Measurements from ENCODE around the gene ATP8B4. TPM values are rescaled to one million over a fixed set of nuclear protein-coding genes. Genes with fewer than 3 reads are reported as not detected.

Gene ATP8B4
- total RNA-seq, 1 experiment from 2014 or later = 0.20 TPM

DNA sequence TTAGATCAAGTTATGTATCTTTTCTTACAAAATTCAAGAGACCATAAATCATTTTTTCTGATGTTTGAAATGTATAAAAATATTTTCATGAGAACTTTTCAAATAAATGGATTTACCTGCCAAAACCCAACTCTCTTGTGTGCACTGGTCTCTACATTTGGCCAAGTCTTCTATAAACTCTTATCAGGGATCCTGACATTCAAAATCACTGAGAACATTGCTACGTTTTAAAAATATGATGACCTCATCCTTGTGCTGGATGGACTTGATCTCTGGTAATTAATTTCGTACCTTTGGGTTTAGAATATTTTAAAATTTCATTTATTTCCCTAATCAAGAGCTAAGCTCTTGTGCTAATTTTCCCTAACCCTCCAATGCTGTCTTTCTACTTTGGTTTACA is 127.4 kb downstream of the ATP8B4 start:
- no TSS peak for BruUV-seq (replicated peaks)
- H3K9me3 ChIP-seq (ENCODE audit: insufficient read depth, low read depth) = no peaks in the 10 kb centered on the region
- ChIA-PET POLR2A (ENCODE audit: unreplicated experiment) (no interaction called here), CTCF (no interaction called here)
- H4K20me1 ChIP-seq (ENCODE audit: insufficient read depth) = no peaks in the 10 kb centered on the region
- intact Hi-C loops (cut with micrococcal nuclease; ENCODE audit: unreplicated experiment) = no loop called here
- no peaks in the 10 kb centered on the region for H3K79me2 ChIP-seq (ENCODE audit: low read depth)
- H3K4me1 ChIP-seq (replicated peaks; ENCODE audit: insufficient read depth) = no peaks in the 10 kb centered on the region
- H3F3A ChIP-seq (ENCODE audit: insufficient read depth, low read depth) = no peaks in the 10 kb centered on the region
- no peaks in the 10 kb centered on the region for H3K36me3 ChIP-seq (ENCODE audit: low read depth)
- no peaks in the 10 kb centered on the region; the same call in 1 of the 2 replicates for H3K9me2 ChIP-seq (ENCODE audit: insufficient read depth)
- no peak overlapping the region for H3K27ac ChIP-seq
- no peak for TF ChIP-seq EZH2 (IDR thresholded peaks at IDR 0.05; ENCODE audit: low read depth)
- TF ChIP-seq CTCF (conservative IDR thresholded peaks at IDR 0.05) = no peak
- no peak overlapping the region for H2AFZ ChIP-seq
- H3K4me2 ChIP-seq = no peak overlapping the region
- H3K4me3 ChIP-seq = no peak overlapping the region
- DNase-seq = no peak
- no peaks in the 10 kb centered on the region for H3K27me3 ChIP-seq (ENCODE audit: insufficient read depth, low read depth)

GRCh38 chr15:49990835-49991545 is 128.0 kb downstream of the ATP8B4 start:
- BruUV-seq (replicated peaks) = no TSS peak
- no peak for TF ChIP-seq CTCF (conservative IDR thresholded peaks at IDR 0.05)
- POLR2A ChIA-PET (ENCODE audit: unreplicated experiment) = no interaction called here
- Histone ChIP-seq H3K9me2 (ENCODE audit: insufficient read depth) (no peaks in the 10 kb centered on the region; the same call in 1 of the 2 replicates), H3K79me2 (ENCODE audit: low read depth) (no peaks in the 10 kb centered on the region), H3K9me3 (ENCODE audit: insufficient read depth, low read depth) (no peaks in the 10 kb centered on the region), H3F3A (ENCODE audit: insufficient read depth, low read depth) (no peaks in the 10 kb centered on the region), H4K20me1 (ENCODE audit: insufficient read depth) (no peaks in the 10 kb centered on the region), H3K27ac (no peak overlapping the region), H3K4me3 (no peak overlapping the region), H3K4me1 (replicated peaks; ENCODE audit: insufficient read depth) (no peaks in the 10 kb centered on the region), H3K36me3 (ENCODE audit: low read depth) (no peaks in the 10 kb centered on the region), H3K27me3 (ENCODE audit: insufficient read depth, low read depth) (no peaks in the 10 kb centered on the region), H3K4me2 (no peak overlapping the region), H2AFZ (no peak overlapping the region)
- intact Hi-C loops (cut with micrococcal nuclease; ENCODE audit: unreplicated experiment) = no loop called here
- CTCF ChIA-PET = no interaction called here
- no peak for DNase-seq

- CTCF ChIA-PET = no interaction called here
- BruUV-seq (replicated peaks) = no TSS peak
- no peaks in the 10 kb centered on the region for H3K27me3 ChIP-seq (ENCODE audit: insufficient read depth, low read depth)
- H2AFZ ChIP-seq = no peak overlapping the region
- no peak overlapping the region for H3K4me2 ChIP-seq
- no peaks in the 10 kb centered on the region for H3K4me1 ChIP-seq (replicated peaks; ENCODE audit: insufficient read depth)
- POLR2A ChIA-PET (ENCODE audit: unreplicated experiment) = no interaction called here
- no peaks in the 10 kb centered on the region for H3F3A ChIP-seq (ENCODE audit: insufficient read depth, low read depth)
- no peaks in the 10 kb centered on the region; the same call in 1 of the 2 replicates for H3K9me2 ChIP-seq (ENCODE audit: insufficient read depth)
- H4K20me1 ChIP-seq (ENCODE audit: insufficient read depth) = no peaks in the 10 kb centered on the region
- no peak for TF ChIP-seq EZH2 (IDR thresholded peaks at IDR 0.05; ENCODE audit: low read depth)
- no peak for TF ChIP-seq CTCF (conservative IDR thresholded peaks at IDR 0.05)
- no peak for DNase-seq
- no peak overlapping the region for H3K27ac ChIP-seq
- no peaks in the 10 kb centered on the region for H3K9me3 ChIP-seq (ENCODE audit: insufficient read depth, low read depth)
- H3K36me3 ChIP-seq (ENCODE audit: low read depth) = no peaks in the 10 kb centered on the region
- intact Hi-C loops (cut with micrococcal nuclease; ENCODE audit: unreplicated experiment) = no loop called here
- no peak overlapping the region for H3K4me3 ChIP-seq
- no peaks in the 10 kb centered on the region for H3K79me2 ChIP-seq (ENCODE audit: low read depth)
These were observed 129.5 kb downstream of the ATP8B4 start for GRCh38 chr15:49989498-49989897.
